Panc1 (cell line): ENCODE measurements around the gene REXO4. TPM values are rescaled to one million over a fixed set of nuclear protein-coding genes. Genes with fewer than 3 reads are reported as not detected.

ENCODE experiments used
- ATAC-seq: fragments of 200-7000 bp; cut with Tn5 transposase; 2 replicates; pipeline ENCODE4 v1.9.1; 2020; ENCODE audit warnings: mild to moderate bottlenecking, moderate library complexity
- BruUV-seq: library from RNA; stranded (reverse); fragments of 400-500 nt; replicated peaks from 2 replicates; lab custom pipeline; 2021; lab: Mats Ljungman, UMichigan
- CTCF ChIA-PET: fragments of 300-600 bp; sonication (Branson Sonifier 250); formaldehyde crosslinking; loops from one replicate; lab custom pipeline; 2022; ENCODE audit warnings: antibody characterized with exemption; lab: Charles Lee
- POLR2A ChIA-PET: fragments of 300-600 bp; sonication (Branson Sonifier 250); formaldehyde crosslinking; loops from one replicate; lab custom pipeline; 2022; ENCODE audit warnings: antibody characterized with exemption; lab: Charles Lee
- DNase-seq: peaks from one replicate; pipeline ENCODE4 v3.0.0-alpha.2; 2010; ENCODE audit warnings: low read depth, low spot score
- H3K27ac ChIP-seq: 2 replicates; pipeline ENCODE4 v1.5.1; 2011; ENCODE audit warnings: mild to moderate bottlenecking, low read length, inconsistent platforms
- H3K27me3 ChIP-seq: fragments of 200-500 bp; sonication (Bioruptor generic); 2 replicates; pipeline ENCODE4 v1.6.0; 2014; ENCODE audit warnings: low read length, inconsistent platforms; ENCODE audit not compliant: control insufficient read depth, insufficient read depth
- H3K36me3 ChIP-seq: fragments of 200-500 bp; sonication (Bioruptor generic); 2 replicates; pipeline ENCODE4 v1.5.1; 2014; ENCODE audit warnings: inconsistent platforms, mild to moderate bottlenecking, low read length, moderate library complexity; ENCODE audit not compliant: control insufficient read depth, insufficient read depth
- H3K4me1 ChIP-seq: 2 replicates; pipeline ENCODE4 v1.5.1; 2011; ENCODE audit warnings: inconsistent platforms, mild to moderate bottlenecking, low read length, moderate library complexity; ENCODE audit not compliant: control insufficient read depth, insufficient read depth
- H3K4me3 ChIP-seq, 2 experiments: 2 replicates each; pipeline ENCODE4 v1.5.1; 2011 to 2012; ENCODE audit warnings: low read depth in 2 of 2, low read length in 2 of 2, mild to moderate bottlenecking in 2 of 2, inconsistent platforms in 1 of 2, moderate library complexity in 1 of 2
- H3K9me3 ChIP-seq: fragments of 200-500 bp; sonication (Bioruptor generic); 2 replicates; pipeline ENCODE4 v1.5.1; 2014; ENCODE audit warnings: low read depth, mild to moderate bottlenecking, inconsistent platforms, low read length, moderate library complexity; ENCODE audit not compliant: control insufficient read depth, insufficient read depth
- CTCF ChIP-seq: fragments of 450-650 bp; IDR thresholded peaks from 2 replicates; pipeline ENCODE4 v1.5.1; 2017; ENCODE audit warnings: mild to moderate bottlenecking
- POLR2AphosphoS5 ChIP-seq: IDR thresholded peaks from 2 replicates; pipeline ENCODE4 v1.6.1; 2012; ENCODE audit warnings: mild to moderate bottlenecking, low read depth, low read length, moderate library complexity
- REST ChIP-seq, 2 experiments: IDR thresholded peaks; 2 replicates each; pipeline ENCODE4 v1.6.1; 2011 to 2012; ENCODE audit warnings: low read depth in 2 of 2, control low read depth in 1 of 2, low read length in 1 of 2, mild to moderate bottlenecking in 1 of 2, moderate library complexity in 1 of 2; ENCODE audit not compliant: insufficient read depth in 1 of 2
- SIN3A ChIP-seq: IDR thresholded peaks from 2 replicates; pipeline ENCODE4 v1.6.1; 2012; ENCODE audit warnings: low read depth, mild to moderate bottlenecking, low read length, moderate library complexity, borderline replicate concordance; ENCODE audit not compliant: insufficient read depth
- TCF7L2 ChIP-seq: IDR thresholded peaks from 2 replicates; pipeline ENCODE4 v1.6.1; 2011; ENCODE audit warnings: mild to moderate bottlenecking, low read depth, low read length, inconsistent platforms
- in situ Hi-C: cut with HindIII; loops from 2 replicates; pipeline ENCODE4 v1.10.0; 2016; ENCODE audit warnings: low sequenced_read_pairs, low pct_unique_long_range_greater_than_20kb
- intact Hi-C: fragments of 100-400 bp; cut with micrococcal nuclease; formaldehyde crosslinking; loops from one replicate; pipeline ENCODE4 v1.10.0; 2022; ENCODE audit not compliant: unreplicated experiment
- total RNA-seq: library from RNA; stranded (reverse); gene quantifications from one replicate; pipeline ENCODE4 v1.2.1, GENCODE V29; 2021; ENCODE audit not compliant: unreplicated experiment

REXO4 gene
- total RNA-seq, 1 experiment from 2014 or later, result 19.9 TPM

GRCh38 chr9:133463864-133464615, 46.2 kb upstream of the REXO4 start:
- ChIA-PET POLR2A (no interaction called here), CTCF (no interaction called here)
- TF ChIP-seq REST (IDR thresholded peaks at IDR 0.05; ENCODE audit: insufficient read depth in 1 of 2, low read depth in 2 of 2, low read length in 1 of 2) (no peak), SIN3A (no peak), POLR2AphosphoS5 (no peak), CTCF (no peak), TCF7L2 (no peak)
- ATAC-seq (no peak), DNase-seq (no peak)
- Histone ChIP-seq H3K9me3 (no peaks in the 10 kb centered on the region), H3K4me1 (peaks cover 16% of the 10 kb centered on the region), H3K4me3 (no peak overlapping the region), H3K36me3 (no peaks in the 10 kb centered on the region), H3K27me3 (no peaks in the 10 kb centered on the region), H3K27ac (no peak overlapping the region)
- no TSS peak for BruUV-seq
- intact Hi-C loops, result no loop called here
- in situ Hi-C loops, result no loop called here

GRCh38 chr9:133463234-133463863, 45.5 kb upstream of the REXO4 start:
- in situ Hi-C loops, result no loop called here
- DNase-seq (no peak), ATAC-seq (no peak)
- H3K27ac ChIP-seq, result no peak overlapping the region
- TF ChIP-seq SIN3A (no peak), TCF7L2 (no peak), REST (IDR thresholded peaks at IDR 0.05; ENCODE audit: insufficient read depth in 1 of 2, low read depth in 2 of 2, low read length in 1 of 2) (no peak), CTCF (no peak; the same call in 1 of the 2 replicates), POLR2AphosphoS5 (no peak)
- no peaks in the 10 kb centered on the region for H3K36me3 ChIP-seq
- intact Hi-C loops, result no loop called here
- CTCF ChIA-PET, result no interaction called here
- POLR2A ChIA-PET, result no interaction called here
- no peak overlapping the region for H3K4me3 ChIP-seq
- no peaks in the 10 kb centered on the region for H3K9me3 ChIP-seq
- H3K4me1 ChIP-seq, result peaks cover 19% of the 10 kb centered on the region
- no TSS peak for BruUV-seq
- no peaks in the 10 kb centered on the region for H3K27me3 ChIP-seq
